NT2/D1 (cell line): ENCODE measurements around the gene CSTF1.

Experiments used
- SUZ12 ChIP-seq: IDR thresholded peaks from 2 replicates; pipeline ENCODE4 v1.6.1; 2011; ENCODE audit not compliant: insufficient read length, insufficient read depth; ENCODE audit errors: extremely low read depth
- YY1 ChIP-seq: IDR thresholded peaks from 2 replicates; pipeline ENCODE4 v1.6.1; 2011; ENCODE audit not compliant: insufficient read length, insufficient read depth

- TF ChIP-seq YY1 = no peak
- TF ChIP-seq SUZ12 = no peak
These were observed 19.5 kb downstream of the CSTF1 start, which contains the start of gene CASS4 for GRCh38 chr20:56411759-56412472.
